Right ventricle myocardium inferior (tissue), 1 donor: ENCODE results near the gene POLE. TPM values are rescaled to one million over a fixed set of nuclear protein-coding genes. Genes with fewer than 3 reads are reported as not detected.
"Not testable (repeated sequence)": the region's sequence is repeated elsewhere in the genome, so short reads cannot be mapped to it uniquely, and the experiment has no call there.

Experiments
- ATAC-seq: fragments of 200-7000 bp; cut with Tn5 transposase; one replicate; pipeline ENCODE4 v1.9.1; 2020; ENCODE audit warnings: mild to moderate bottlenecking, moderate library complexity
- DNase-seq: peaks from one replicate; pipeline ENCODE4 v3.0.0; 2021; ENCODE audit errors: missing footprints
- intact Hi-C: fragments of 100-400 bp; cut with DNase I; formaldehyde crosslinking; loops from one replicate; pipeline ENCODE4 v1.11.0; 2022
- total RNA-seq: library from RNA; stranded (reverse); fragmentation: NEBNext Ultra II Directional; extraction: Animal tissue kit (Norgen Biotek cat#: 25700); gene quantifications from one replicate; pipeline ENCODE4 v1.2.1, GENCODE V29; 2021
- donor health status: DM: no; HTN: yes; CAD: no; lungs with severe emphysema.

Gene POLE
- total RNA-seq, 1 donor from 2014 or later = 12.1 TPM

GRCh38 chr12:132610866-132611602, 76.1 kb downstream of the POLE start:
- no peak for DNase-seq
- no peak for ATAC-seq
- intact Hi-C loops = loop anchor here (10.0 kb wide), 1 partner anchor 456 kb away; no protein-coding TSS in a partner anchor

- intact Hi-C loops = loop anchor here (10.0 kb wide), 1 partner anchor 455 kb away; no protein-coding TSS in a partner anchor
- no peak for DNase-seq
These were observed 76.9 kb downstream of the POLE start, which contains the start of gene LRCOL1 for GRCh38 chr12:132610051-132610759. Gene LRCOL1, minus strand, starts transcription at chr12:132610582. Its CDS starts 4,331 bp downstream, at chr12:132606251.

DNA sequence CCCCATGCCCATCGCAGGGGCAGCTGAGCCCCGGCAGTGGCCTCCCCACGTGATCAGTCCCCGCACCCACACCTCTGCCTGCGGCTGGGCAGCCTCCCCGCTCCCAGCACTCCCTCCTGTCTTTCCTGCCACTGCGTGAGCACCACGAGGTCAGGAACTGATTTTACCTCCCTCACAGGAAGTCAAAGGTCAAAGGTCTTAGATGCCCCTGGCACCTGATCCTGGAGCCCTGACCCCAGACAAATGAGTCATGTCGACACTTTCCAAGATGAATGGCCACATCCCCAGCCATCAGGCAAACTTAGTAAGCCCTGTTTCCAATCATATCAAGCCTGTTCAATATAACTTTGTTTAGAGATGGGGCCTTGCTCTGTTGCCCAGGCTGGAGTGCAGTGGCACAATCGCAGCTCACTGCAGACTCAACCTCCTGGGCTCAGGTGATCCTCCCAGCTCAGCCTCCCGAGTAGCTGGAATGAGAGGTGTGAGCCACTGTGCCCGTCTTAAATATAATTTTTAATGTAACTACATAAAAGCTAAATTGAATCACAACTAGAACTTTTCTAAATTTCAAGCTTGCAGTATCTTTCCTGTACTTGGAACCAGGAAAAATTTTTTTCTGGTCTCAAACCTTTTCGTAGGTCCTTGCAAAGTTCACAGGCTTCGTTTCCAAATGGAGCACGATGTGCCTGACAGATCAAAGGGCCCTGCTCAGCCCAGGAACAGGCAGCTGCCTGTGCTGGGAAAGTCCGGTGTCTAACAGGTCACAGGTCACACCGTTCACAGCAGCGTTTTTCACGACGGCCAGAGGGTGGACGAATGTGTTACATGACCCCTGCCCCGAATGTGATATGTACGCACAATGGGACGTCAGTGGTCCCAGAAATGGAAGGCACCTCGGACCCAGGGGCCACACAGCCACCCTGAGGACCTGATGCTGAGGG, 78.6 kb downstream of the POLE start:
- ATAC-seq (no peak), DNase-seq (no peak)
- intact Hi-C loops = no loop called here

More at GRCh38 chr12:132610051-132610759, 76.9 kb downstream of the POLE start, which contains the start of gene LRCOL1:
- ATAC-seq = no peak

GRCh38 chr12:132606927-132607326, 80.2 kb downstream of the POLE start:
- DNase-seq = no peak
- intact Hi-C loops = no loop called here
- ATAC-seq = no peak

- DNase-seq = no peak
- intact Hi-C loops = no loop called here
- no peak for ATAC-seq
These were observed 80.7 kb downstream of the POLE start for GRCh38 chr12:132606466-132606865.

- intact Hi-C loops = no loop called here
- no peak for DNase-seq
- no peak for ATAC-seq
These were observed 81.2 kb downstream of the POLE start for GRCh38 chr12:132605892-132606291.

- intact Hi-C loops = no loop called here
- DNase-seq (no peak), ATAC-seq (no peak)
These were observed 82.3 kb downstream of the POLE start for GRCh38 chr12:132604668-132605441.

DNA sequence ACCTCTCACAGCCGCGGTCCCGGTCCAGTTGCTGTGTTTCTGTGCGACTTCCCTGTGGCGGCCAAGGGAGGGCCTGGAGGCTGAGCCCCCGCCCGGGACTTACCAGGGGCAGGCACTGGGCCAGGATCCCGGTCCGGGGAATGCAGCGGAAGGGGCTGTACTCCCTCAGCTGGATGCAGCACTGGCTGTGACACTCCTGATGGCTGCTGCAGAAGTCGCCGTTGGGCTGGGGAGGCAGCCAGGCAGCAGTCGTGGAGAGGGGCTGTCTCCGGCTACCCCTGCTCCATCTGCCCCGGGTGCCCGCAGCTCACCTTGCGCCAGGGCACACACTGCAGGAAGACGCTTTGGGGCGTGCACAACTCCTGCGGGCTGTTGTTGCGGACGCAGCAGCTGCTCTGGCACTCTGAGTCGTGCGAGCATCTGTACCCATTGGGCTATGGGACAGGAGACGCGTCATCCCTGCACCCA, 83.0 kb downstream of the POLE start:
- ATAC-seq = peak; percentile 41
- intact Hi-C loops = no loop called here
- no peak for DNase-seq

DNA sequence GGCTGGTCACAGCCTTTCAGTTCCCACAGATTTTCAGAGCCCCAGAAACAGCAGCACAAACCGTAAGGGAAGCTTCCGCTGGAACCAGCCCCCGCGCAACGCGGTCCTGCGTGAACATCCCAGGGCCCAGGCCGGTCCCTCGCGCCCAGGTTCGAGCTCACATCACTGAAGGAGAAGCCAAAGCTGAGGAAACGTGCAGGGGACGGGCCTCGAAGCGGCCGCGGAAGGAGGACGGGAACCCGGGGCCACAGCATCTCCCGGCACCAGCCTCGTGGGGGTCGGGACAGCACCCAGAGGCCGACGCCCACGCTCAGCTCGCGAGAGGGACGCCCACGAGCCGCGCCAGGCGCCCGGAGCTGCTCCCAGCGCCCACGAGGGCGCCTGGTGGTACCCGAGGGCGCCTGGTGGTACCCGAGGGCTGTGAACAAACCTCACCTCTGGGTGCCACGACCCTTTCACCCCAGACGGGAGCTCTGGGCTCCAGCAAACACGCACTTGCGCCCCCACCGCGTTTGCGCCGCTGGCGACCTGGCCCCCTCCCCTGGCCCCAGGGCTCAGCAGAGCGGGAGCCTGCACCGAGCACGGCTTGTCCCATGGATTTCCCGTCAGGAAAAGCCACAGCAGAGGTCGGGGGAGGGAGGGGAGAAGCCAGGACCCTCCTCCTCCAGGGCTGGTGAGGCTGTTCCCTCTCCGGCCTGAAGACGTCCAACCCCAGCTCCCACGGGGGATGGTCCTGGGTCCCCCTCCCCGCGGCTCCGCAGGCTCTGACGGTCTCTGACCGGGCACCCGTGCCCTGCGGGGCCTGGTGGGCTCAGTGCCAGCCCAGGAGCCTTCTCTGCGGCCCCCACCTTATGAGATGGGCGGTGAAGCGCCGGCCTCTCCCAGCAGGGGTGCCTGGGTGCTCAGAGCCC, 83.6 kb downstream of the POLE start:
- DNase-seq = no peak
- intact Hi-C loops = no loop called here
- ATAC-seq = no peak

DNA sequence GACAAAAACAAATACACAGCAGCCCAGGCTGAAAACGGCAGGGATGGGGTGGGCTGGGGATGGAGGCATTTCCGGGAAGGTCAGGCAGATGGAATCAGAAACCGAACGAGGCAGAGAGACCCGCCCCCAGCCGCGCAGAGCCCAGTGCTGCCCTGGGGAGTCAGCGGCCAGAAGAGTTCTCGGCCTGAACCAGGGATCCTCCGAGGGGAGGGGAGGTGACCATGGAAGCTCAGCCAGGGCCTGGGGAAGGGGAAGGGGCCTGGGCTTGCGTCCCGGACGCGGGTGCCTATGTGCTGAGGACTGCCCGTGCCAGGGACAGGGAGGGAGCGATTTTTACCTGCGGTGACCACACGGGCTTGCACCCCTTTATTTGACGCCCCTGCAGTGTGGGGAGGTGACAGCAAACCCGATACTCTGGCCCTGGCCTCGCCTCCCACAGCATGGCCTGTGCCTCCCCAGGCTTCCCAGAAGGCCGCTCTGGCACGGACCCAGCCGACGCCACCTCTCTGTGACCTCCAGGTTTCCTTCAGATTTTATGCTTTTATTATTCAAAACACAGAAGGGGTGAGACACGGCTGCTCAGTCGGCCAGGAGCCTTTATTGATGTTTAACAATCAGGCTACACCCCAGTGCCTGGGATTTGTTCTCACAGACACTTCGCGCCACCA, 84.4 kb downstream of the POLE start:
- intact Hi-C loops = no loop called here
- DNase-seq = no peak
- ATAC-seq = no peak

DNA sequence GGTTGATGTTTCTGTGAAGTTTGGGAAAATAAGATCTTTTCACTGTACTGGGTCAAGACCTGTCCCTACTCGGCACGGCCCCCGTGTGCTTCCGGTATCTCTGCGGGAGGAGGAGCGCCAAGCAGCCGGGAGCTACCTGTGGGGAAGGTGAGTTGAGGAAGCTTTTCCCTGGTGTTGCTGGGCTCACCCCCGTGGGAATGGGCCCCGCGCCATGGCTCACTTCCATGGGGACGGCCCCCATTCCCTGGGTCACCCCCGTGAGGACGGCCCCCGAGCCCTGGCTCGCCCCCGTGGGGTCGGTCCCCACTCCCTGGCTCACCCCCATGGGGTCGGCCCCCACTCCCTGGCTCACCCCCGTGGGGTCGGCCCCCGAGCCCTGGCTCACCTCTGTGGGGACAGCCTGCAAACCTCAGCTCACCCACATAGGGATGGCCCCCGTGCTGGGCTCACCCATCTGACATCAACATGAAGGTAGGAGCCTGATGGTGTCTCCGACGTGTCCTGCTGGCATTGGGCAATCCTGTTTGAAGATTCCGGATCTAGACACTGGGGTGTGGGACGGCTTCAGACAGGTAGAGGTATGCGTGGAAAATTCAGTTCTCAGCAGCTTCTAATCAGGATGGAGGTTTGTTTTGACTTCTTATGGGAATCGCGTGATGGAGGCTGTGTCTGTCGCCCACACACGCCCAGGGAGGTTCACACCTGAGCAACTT, 85.8 kb downstream of the POLE start:
- intact Hi-C loops = no loop called here
- DNase-seq = no peak
- ATAC-seq = no peak

DNA sequence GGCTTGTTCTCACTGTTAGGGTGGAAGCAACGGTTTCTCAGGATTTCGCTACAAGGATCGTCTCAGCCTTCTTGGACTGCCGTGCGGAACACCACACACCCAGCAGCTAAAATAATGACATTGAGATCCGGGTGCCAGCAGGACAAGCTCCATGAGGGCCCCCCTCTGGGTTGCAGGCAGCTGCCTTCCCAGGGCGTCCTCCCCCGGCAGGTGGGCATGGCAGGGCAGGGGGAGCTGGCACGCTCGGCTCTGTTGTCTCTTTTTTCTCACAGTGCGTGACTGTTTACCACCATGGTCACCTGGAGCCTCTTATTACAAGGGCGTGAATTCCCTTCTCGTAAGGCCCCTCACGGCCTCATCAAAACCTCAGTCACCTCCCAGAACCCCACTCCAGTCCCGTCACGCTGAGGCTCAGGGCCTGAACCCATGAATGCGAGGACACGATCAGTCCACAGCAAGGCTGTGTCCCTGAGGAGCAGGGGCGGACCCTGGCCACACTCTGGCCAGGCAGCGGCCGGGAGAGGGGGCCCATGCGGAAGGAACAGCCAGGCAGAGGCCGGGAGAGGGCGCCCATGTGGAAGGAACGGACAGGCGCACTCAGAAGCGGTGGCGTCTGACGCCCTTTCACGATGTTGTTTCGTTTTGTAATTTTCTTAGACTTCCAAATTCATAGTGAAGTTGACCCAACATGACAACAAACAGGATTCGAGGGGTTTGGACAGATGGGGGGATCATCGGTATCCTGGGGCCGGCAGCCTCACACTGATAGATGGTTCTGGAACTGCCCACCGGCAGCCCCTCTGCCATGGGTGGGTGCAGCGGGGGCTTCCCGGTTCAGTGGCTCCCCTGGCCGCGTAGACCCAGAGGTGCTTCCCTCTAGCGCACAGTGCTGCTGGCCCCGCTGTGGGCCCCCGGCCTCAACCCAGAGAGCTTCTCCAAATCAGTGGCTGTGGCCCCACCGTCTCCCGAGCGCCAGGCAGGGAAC, 86.8 kb downstream of the POLE start:
- intact Hi-C loops = no loop called here
- ATAC-seq (peak; percentile 78), DNase-seq (peak; percentile 86)

DNA sequence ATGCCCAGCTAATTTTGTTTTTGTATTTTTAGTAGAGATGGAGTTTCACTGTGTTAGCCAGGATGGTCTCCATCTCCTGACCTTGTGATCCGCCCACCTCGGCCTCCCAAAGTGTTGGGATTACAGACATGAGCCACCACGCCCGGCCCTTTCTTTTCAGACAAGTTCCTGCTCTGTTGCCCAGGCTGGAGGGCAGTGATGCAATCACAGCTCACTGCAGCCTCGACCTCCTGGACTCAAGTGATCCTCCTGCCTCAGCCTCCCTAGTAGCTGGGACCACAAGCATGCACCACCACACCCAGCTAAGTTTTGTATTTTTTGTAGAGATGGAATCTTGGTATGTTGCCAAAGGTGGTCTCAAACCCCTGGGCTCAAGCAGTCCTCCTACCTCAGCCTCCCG, 87.6 kb downstream of the POLE start:
- peak; percentile 15 for DNase-seq
- ATAC-seq, intact Hi-C loops: not testable (repeated sequence)

DNA sequence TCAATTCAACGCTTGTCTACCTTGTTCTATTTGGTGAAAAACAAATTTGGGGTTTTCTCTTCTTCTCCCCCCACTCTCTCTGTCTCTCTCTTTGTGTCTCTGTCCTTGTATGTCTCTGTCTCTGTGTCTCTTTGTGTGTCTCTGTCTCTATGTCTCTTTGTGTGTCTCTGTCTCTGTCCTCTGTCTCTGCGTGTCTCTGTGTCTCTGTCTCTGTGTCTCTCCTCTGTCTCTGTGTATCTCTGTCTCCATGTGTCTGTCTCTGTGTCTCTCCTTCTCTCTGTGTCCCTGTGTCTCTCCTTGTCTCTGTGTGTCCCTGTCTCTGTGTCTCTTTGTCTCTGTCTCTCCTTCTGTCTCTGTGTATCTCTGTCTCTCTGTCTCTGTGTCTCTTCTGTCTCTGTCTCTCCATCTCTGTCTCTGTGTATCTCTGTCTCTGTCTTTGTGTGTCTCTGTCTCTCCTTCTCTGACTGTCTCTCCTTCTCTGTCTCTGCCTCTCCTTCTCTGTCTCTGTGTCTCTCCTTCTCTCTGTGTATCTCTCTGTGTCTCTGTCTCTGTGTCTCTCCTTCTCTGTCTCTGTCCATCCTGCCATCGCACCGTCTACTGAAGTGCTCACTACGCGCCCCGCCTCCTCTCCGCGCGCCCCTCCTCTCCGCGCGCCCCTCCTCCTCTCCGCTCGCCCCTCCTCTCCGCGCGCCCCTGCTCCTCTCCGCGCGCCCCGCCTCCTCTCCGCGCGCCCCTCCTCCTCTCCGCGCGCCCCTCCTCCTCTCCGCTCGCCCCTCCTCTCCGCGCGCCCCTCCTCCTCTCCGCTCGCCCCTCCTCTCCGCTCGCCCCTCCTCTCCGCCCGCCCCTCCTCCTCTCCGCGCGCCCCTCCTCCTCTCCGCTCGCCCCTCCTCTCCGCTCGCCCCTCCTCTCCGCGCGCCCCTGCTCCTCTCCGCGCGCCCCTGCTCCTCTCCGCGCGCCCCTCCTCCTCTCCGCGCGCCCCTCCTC, 89.5 kb downstream of the POLE start:
- ATAC-seq (peak; percentile 34), DNase-seq (peak; percentile 70)
- intact Hi-C loops = no loop called here
